Naive thymus-derived CD8-positive, alpha-beta T cell (primary cell): ENCODE measurements around the gene ZC3H18. TPM values are rescaled to one million over a fixed set of nuclear protein-coding genes. Genes with fewer than 3 reads are reported as not detected.

Source experiments
- ATAC-seq, 2 donors: fragments of 150-1000 bp; cut with Tn5 transposase in 1 of 2; sonication (Bioruptor Pico), chemical (Tn5 transposase) in 1 of 2; 1 replicate in 1 of 2; 2 replicates in 1 of 2; pipeline ENCODE4 v1.10.0; 2021; ENCODE audit warnings: mild to moderate bottlenecking in 2 of 2, moderate library complexity in 2 of 2
- POLR2A ChIA-PET: fragments of 350-600 bp; sonication (Branson Sonifier 250); formaldehyde crosslinking; loops from one replicate; lab custom pipeline; 2021; ENCODE audit warnings: antibody characterized with exemption; lab: Charles Lee
- DNase-seq, 10 donors: peaks; one replicate each; pipeline versions ENCODE4 v3.0.0 to v3.0.0-alpha.2; 2020 to 2022
- H3K27ac Mint-ChIP-seq, 10 donors: one replicate each; pipeline ENCODE4 v1.8.0; 2020 to 2022; ENCODE audit warnings: mild to moderate bottlenecking in 10 of 10, mixed read lengths in 10 of 10, moderate library complexity in 4 of 10, inconsistent platforms in 1 of 10
- H3K27me3 Mint-ChIP-seq, 5 donors: one replicate each; pipeline ENCODE4 v1.8.0; 2021 to 2022; ENCODE audit warnings: mixed read lengths in 5 of 5
- H3K36me3 Mint-ChIP-seq, 3 donors: one replicate each; pipeline ENCODE4 v1.8.0; 2020 to 2022; ENCODE audit warnings: mixed read lengths in 3 of 3, mild to moderate bottlenecking in 2 of 3, inconsistent platforms in 1 of 3
- H3K4me1 Mint-ChIP-seq, 4 donors: one replicate each; pipeline ENCODE4 v1.8.0; 2021 to 2022; ENCODE audit warnings: mixed read lengths in 4 of 4
- H3K4me3 Mint-ChIP-seq, 10 donors: one replicate each; pipeline ENCODE4 v1.8.0; 2020 to 2022; ENCODE audit warnings: mild to moderate bottlenecking in 10 of 10, mixed read lengths in 10 of 10, moderate library complexity in 6 of 10, inconsistent platforms in 1 of 10
- H3K9me3 Mint-ChIP-seq, 9 donors: one replicate each; pipeline ENCODE4 v1.8.0; 2020 to 2022; ENCODE audit warnings: mixed read lengths in 9 of 9, mild to moderate bottlenecking in 3 of 9, inconsistent platforms in 1 of 9, moderate library complexity in 1 of 9
- polyA plus RNA-seq, 3 donors: library from polyadenylated mRNA; unstranded; fragments of 300-500 nt; fragmentation: Illumina TruSeq; gene quantifications; one replicate each; pipeline ENCODE4 v1.2.3, GENCODE V29; 2021
- total RNA-seq, 8 experiments: library from RNA in 2 of 8; stranded (reverse) in 2 of 8; gene quantifications; one replicate each; pipeline ENCODE4 v1.2.3 and lab custom pipeline; 2021 to 2026

The ZC3H18 gene
- total and polyA plus RNA-seq, 5 experiments from 2014 or later, result 7.3 to 81.2 (median 25.1) TPM

DNA sequence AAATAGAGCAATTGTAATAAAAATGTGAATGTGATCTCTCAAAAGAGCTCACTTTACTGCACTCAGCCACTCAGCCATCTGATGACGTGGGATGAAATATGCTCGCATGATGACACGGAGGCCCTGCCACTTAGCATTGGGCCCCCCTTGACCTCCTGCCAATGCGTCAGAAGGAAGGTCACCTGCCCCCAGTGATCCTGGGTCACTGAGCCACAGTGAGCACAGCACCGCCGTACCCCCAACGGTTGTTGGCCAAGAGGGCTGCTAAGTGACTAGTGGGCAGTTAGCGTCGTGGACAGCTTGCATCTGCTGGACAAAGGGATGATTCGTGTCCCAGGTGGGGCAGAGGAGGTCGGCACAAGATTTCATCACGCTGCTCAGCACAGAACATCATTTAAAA, 22.9 kb downstream of the ZC3H18 start:
- no peaks in the 10 kb centered on the region for H3K9me3 Mint-ChIP-seq
- no peak overlapping the region for H3K4me3 Mint-ChIP-seq
- POLR2A ChIA-PET, result no interaction called here
- H3K36me3 Mint-ChIP-seq, result peaks cover 5 to 61% (median 5%) of the 10 kb centered on the region in 3 donors
- H3K27ac Mint-ChIP-seq, result peak overlapping the region in 1 of 10 donors; percentile 68
- DNase-seq, result no peak
- no peaks in the 10 kb centered on the region for H3K27me3 Mint-ChIP-seq
- H3K4me1 Mint-ChIP-seq, result peaks cover 9 to 31% (median 13%) of the 10 kb centered on the region in 4 donors
- no peak for ATAC-seq

DNA sequence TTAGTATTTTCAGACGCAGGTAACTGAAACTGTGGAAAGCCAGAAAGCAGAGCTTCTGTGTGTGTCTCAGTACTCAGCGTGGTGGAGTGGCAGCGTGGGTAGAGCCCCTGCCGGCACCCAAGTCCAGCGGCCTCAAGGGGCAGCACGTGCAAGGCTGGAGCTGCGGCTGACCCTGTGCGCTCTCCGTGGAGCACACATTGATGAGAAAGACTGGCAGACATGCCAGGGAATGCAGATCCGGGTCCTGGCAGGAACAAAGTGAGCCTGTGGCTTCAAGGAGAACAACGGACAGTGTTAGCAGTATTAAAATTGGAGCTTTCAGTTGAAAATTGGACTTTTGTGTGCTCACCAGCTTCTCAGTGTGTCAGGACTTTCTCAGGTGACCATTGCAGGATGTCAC, 23.3 kb downstream of the ZC3H18 start:
- Mint-ChIP-seq H3K36me3 (peaks cover 5 to 61% (median 5%) of the 10 kb centered on the region in 3 donors), H3K4me3 (no peak overlapping the region), H3K4me1 (peaks cover 9 to 29% (median 13%) of the 10 kb centered on the region in 4 donors), H3K27ac (peak overlapping the region in 1 of 10 donors; percentile 28), H3K27me3 (no peaks in the 10 kb centered on the region), H3K9me3 (no peaks in the 10 kb centered on the region)
- POLR2A ChIA-PET, result no interaction called here
- DNase-seq (no peak), ATAC-seq (no peak)

DNA sequence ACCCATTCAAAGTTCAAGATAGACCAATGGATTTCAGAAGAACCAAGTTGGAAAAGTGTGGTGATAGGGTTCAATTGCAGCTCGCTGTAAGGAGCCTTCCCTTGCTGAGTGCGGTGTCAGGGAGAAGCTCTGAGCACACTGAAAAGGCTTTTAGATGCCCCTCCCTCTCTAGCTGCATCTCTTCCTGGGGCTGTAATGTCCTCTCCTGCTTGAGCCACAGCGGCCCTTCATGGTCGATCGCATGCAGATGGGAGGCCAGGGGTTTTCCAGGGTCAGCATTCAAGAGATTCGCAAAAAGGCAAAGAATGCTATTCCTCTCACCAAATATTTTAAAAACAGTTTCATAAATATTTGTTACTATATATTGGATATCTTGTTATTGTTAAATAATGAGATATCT, 23.7 kb downstream of the ZC3H18 start:
- ATAC-seq (no peak), DNase-seq (no peak)
- POLR2A ChIA-PET, result no interaction called here
- H3K27ac Mint-ChIP-seq, result peak overlapping the region in 1 of 10 donors; percentile 28
- H3K9me3 Mint-ChIP-seq, result no peaks in the 10 kb centered on the region
- no peak overlapping the region for H3K4me3 Mint-ChIP-seq
- H3K36me3 Mint-ChIP-seq, result peaks cover 4 to 60% (median 5%) of the 10 kb centered on the region in 3 donors
- H3K27me3 Mint-ChIP-seq, result no peaks in the 10 kb centered on the region
- peaks cover 9 to 25% (median 13%) of the 10 kb centered on the region in 4 donors for H3K4me1 Mint-ChIP-seq

DNA sequence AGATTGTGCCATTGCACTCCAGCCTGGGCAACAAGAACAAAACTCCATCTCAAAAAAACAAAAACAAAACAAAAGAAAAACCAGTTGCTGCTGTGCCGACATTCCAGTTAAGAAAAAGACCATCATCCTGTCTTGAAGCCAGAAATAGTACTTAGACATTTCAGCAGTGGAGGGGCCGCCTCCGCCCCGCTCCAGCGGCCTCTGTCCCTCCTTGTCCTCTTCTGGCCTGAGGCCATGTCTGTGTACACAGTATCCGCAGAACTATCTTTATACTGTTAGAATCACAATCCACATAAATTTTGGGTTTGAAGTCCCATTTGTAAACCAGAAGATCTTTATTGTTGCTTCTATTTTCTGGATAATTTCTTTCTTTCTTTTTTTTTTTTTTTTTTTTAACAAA, 24.9 kb downstream of the ZC3H18 start:
- Mint-ChIP-seq H3K4me3 (no peak overlapping the region), H3K27ac (no peak overlapping the region)

DNA sequence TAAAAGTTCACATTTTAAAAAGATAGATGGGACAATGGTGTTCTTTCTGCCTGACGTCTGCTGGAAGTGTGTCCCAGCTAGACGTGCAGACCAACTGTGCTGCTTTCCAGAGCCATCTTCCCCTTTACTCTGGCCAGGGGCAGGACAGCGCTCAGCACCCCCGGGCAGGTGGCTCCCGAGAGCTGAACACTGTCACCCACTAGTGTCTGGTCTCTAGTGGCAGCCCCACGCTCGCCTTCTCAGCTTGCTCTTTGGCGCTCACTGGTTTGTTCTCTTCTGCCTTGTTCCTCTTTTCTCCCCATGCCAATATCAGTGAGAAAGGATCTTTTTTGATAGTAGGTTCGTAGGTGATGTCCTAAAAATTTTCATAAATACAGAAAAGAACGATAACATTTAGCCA, 25.7 kb downstream of the ZC3H18 start:
- H3K4me1 Mint-ChIP-seq, result peaks cover 5 to 17% (median 10%) of the 10 kb centered on the region in 4 donors
- H3K36me3 Mint-ChIP-seq, result peaks cover 0 to 62% (median 7%) of the 10 kb centered on the region in 3 donors
- H3K27me3 Mint-ChIP-seq, result no peaks in the 10 kb centered on the region
- no peak for ATAC-seq
- H3K4me3 Mint-ChIP-seq, result no peak overlapping the region
- H3K9me3 Mint-ChIP-seq, result no peaks in the 10 kb centered on the region
- DNase-seq, result no peak
- POLR2A ChIA-PET, result interaction anchor here (0.7 kb wide), 1 partner anchor 1235 kb away, joined by 4 read pairs; no protein-coding TSS in a partner anchor
- peak overlapping the region in 1 of 10 donors; percentile 22 for H3K27ac Mint-ChIP-seq

More for the DNA sequence above, 24.9 kb downstream of the ZC3H18 start:
- H3K36me3 Mint-ChIP-seq, result peaks cover 0 to 60% (median 7%) of the 10 kb centered on the region in 3 donors
- no peaks in the 10 kb centered on the region for H3K27me3 Mint-ChIP-seq
- no peak for DNase-seq
- H3K9me3 Mint-ChIP-seq, result no peaks in the 10 kb centered on the region
- POLR2A ChIA-PET, result interaction anchor here (0.7 kb wide), 1 partner anchor 1234 kb away, joined by 4 read pairs; no protein-coding TSS in a partner anchor
- ATAC-seq, result no peak
- H3K4me1 Mint-ChIP-seq, result peaks cover 5 to 18% (median 11%) of the 10 kb centered on the region in 4 donors

DNA sequence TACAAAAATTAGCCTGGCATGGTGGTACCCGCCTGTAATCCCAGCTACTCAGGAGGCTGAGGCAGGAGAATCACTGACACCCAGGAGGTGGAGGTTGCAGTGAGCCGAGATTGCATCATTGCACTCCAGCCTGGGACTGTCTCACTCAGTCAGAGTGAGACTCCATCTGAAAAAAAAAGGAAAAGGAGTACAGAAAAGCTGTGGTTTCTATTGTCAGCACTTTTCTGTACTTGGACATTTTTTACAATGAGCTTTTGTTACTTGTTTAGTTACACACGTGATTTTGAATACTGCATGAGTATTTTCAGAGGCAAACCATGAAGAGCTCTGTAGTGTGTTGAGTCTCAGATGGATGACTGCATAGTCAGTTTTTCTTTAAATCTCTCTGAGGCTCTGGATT, 26.3 kb downstream of the ZC3H18 start:
- Mint-ChIP-seq H3K4me3 (no peak overlapping the region), H3K9me3 (no peaks in the 10 kb centered on the region), H3K27me3 (no peaks in the 10 kb centered on the region), H3K27ac (peak overlapping the region in 1 of 10 donors; percentile 53), H3K4me1 (peaks cover 5 to 16% (median 10%) of the 10 kb centered on the region in 4 donors), H3K36me3 (peaks cover 0 to 62% (median 7%) of the 10 kb centered on the region in 3 donors)
- POLR2A ChIA-PET, result no interaction called here
- no peak for ATAC-seq
- DNase-seq, result no peak

DNA sequence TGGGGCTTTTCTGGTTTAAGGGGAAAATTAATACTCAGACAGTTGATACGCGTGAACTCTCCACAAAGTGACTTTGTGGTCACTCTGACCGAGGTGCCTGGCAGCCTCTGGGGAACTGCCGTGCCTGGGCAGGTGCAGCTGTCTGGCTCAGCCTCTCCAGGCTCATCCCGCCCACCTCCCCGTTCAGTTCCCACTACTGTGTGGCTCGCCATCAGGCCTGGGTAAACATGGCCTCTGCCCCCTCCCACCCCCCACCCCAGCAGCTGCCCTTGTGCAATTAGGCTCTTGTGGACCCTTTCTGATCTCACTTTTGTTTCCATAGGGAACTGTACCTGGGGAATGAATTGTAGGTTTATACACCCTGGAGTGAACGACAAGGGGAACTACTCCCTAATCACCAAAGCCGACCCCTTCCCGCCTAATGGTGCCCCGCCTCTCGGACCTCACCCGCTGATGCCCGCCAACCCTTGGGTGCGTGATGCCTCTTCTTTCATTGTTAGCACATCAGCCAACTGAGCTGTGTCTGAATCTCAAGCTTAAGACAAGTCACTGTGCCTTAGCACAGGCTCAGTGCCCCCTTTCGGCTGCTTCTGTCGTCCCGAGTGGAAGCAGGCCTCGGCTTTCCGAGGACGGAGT, 27.8 kb downstream of the ZC3H18 start:
- POLR2A ChIA-PET, result no interaction called here
- Mint-ChIP-seq H3K27ac (peak overlapping the region in 1 of 10 donors; percentile 10), H3K27me3 (no peaks in the 10 kb centered on the region), H3K4me1 (peaks cover 3 to 13% (median 6%) of the 10 kb centered on the region in 4 donors), H3K9me3 (no peaks in the 10 kb centered on the region), H3K4me3 (no peak overlapping the region), H3K36me3 (peaks cover 0 to 65% (median 10%) of the 10 kb centered on the region in 3 donors)
- DNase-seq, result no peak
- no peak for ATAC-seq

DNA sequence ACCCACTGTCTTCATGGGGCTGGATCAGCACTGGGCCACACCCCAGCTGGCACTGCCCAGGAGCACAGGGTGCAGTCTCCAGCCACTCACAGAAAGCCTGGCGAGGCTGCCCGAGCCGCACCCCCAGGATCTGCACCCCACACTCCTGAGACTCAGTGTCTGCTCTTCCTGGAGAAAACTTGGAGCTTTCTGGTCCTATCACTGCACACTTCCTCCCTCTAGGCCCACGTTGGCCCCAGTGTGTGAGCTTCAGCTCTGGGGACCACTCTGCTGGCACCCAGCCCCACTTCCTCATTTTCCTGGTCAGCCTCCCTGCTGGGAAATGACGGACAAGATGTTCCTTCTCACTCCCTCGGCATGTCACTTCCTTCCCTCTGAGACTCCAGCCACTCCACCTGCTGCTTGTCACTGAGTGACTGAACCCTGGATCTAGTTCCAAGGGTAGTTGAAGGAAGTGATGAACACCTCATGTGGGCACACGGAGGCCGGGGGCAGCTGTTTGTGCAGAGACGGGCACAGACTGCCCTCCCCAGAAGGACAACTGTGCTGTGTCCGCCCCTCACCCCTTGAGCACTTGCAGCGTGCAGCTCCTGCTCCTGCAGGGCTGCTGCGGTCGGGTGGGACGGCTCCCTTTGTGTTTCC, 29.0 kb downstream of the ZC3H18 start:
- H3K27me3 Mint-ChIP-seq, result no peaks in the 10 kb centered on the region
- peak overlapping the region in 3 of 10 donors; percentile 41 to 59 (median 48) for H3K27ac Mint-ChIP-seq
- peaks cover 0 to 8% (median 4%) of the 10 kb centered on the region in 4 donors for H3K4me1 Mint-ChIP-seq
- peaks cover 0 to 62% (median 10%) of the 10 kb centered on the region in 3 donors for H3K36me3 Mint-ChIP-seq
- no peak for ATAC-seq
- H3K4me3 Mint-ChIP-seq, result no peak overlapping the region
- no peak for DNase-seq
- H3K9me3 Mint-ChIP-seq, result no peaks in the 10 kb centered on the region
- POLR2A ChIA-PET, result no interaction called here

DNA sequence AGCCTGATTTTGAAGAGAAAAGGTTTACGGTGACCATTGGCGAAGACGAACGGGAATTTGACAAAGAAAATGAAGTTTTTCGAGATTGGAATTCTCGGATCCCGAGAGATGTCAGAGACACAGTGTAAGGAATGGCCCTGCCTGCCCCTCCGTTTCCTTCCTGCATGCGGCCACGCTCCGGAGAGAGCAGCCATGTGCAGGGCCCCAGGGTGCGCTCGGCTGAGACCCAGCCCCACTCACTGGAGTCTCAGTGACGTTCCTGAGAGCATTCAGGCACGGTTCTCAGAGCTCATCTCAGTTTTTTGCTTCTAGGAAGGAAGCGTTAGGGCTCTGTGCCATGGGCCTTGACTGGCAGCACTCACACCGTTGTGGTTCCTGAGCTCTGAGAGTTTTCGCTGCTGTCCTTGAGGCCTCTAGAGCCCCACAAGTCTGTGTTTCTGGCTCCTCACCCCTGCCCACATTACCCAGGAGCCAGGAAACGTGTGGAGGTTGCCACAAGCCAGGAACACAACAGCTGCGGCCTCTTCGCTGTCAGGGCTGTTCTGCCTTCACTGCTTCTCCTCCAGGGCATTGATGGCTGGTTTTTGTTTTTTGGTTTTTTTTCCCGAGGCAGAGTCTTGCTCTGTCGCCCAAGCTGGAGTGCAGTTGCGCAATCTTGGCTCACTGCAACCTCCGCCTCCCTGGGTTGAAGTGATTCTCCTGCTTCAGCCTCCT, 29.8 kb downstream of the ZC3H18 start:
- H3K27me3 Mint-ChIP-seq, result no peaks in the 10 kb centered on the region
- no peak overlapping the region for H3K27ac Mint-ChIP-seq
- H3K4me3 Mint-ChIP-seq, result no peak overlapping the region
- H3K9me3 Mint-ChIP-seq, result no peaks in the 10 kb centered on the region
- peaks cover 0 to 65% (median 10%) of the 10 kb centered on the region in 3 donors for H3K36me3 Mint-ChIP-seq
- no peak for DNase-seq
- peaks cover 0 to 8% (median 4%) of the 10 kb centered on the region in 4 donors for H3K4me1 Mint-ChIP-seq
- ATAC-seq, result no peak
- POLR2A ChIA-PET, result no interaction called here

DNA sequence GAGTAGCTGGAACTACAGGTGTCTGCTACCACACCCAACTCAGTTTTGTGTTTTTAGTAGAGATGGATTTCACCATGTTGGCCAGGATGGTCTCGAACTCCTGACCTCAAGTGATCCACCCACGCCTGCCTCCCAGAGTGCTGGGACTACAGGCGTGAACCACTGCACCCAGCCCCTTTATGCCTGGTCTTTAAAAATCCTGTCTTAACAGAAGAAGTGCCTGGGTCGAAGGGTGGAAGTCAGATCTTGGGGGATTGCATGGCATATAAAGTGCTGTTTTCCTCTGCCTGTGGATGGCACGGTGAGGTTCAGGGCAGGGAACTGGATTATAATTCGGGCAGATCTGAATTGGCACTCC, 30.3 kb downstream of the ZC3H18 start:
- H3K27ac Mint-ChIP-seq, result no peak overlapping the region
- no peaks in the 10 kb centered on the region for H3K27me3 Mint-ChIP-seq
- H3K36me3 Mint-ChIP-seq, result peaks cover 0 to 66% (median 10%) of the 10 kb centered on the region in 3 donors
- H3K4me1 Mint-ChIP-seq, result peaks cover 0 to 6% (median 4%) of the 10 kb centered on the region in 4 donors
- ATAC-seq, result no peak
- H3K4me3 Mint-ChIP-seq, result no peak overlapping the region
- DNase-seq, result no peak
- no peaks in the 10 kb centered on the region for H3K9me3 Mint-ChIP-seq
- POLR2A ChIA-PET, result no interaction called here

DNA sequence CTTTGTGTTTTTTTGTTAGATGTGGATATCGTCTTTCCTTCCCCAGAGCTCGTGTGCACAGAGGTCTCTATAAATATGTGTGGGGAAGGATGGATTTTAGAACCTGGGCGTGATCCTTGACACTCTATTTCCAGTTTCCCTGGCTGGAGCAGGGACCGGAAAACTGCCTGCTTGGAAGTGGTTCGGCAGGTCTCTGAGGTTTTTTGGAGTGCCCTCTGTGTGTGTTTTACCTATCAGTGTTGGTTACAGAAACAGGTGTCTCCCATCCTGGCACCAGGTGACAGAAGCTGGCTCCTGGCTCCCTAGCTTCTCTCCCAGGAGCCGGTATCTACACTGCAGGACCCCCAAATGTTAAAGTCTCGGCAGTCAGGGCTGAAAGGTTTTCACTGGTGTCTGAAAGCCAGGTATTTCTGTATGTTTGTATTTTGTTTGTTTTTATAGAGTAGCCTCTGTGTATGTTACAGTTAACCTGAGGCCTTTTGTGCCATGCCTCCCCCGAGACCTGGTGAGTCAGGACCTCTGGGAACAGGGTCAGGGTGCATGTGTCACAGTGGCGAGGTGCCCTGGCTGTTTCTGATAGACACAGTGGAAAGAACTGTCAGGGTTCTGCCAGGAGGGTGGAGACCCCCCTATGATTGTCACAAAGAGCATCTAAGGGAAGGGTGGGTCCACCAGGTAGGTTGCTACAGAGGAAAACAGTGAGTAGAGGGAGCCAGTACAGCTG, 31.3 kb downstream of the ZC3H18 start:
- H3K9me3 Mint-ChIP-seq, result no peaks in the 10 kb centered on the region
- no peak for DNase-seq
- H3K4me1 Mint-ChIP-seq, result peaks cover 0 to 3% (median 2%) of the 10 kb centered on the region in 4 donors
- ATAC-seq, result no peak
- peak overlapping the region in 2 of 10 donors; percentile 40 to 79 for H3K27ac Mint-ChIP-seq
- no peaks in the 10 kb centered on the region for H3K27me3 Mint-ChIP-seq
- POLR2A ChIA-PET, result no interaction called here
- peaks cover 0 to 68% (median 10%) of the 10 kb centered on the region in 3 donors for H3K36me3 Mint-ChIP-seq
- no peak overlapping the region for H3K4me3 Mint-ChIP-seq

DNA sequence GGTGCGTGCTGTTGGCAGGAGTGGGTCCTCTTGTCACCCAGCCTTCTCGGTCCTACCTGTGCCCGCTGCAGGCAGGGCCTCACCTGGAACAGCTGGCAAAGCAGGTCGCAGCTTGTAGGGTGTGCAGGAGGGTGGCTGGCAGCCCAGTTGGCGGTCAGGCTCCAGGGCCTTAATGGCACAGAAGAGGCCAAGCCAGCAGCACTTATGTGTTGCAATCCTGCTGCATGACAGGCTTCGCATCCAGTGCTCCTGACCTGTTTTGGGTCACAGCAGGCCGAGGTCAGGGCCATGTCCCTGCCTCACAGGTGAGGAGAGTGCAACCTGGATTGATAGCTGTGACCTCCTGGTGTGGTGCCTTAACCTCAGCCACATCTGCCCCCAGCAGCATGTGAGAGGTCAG, 31.9 kb downstream of the ZC3H18 start:
- Mint-ChIP-seq H3K4me1 (peaks cover 0 to 3% (median 3%) of the 10 kb centered on the region in 4 donors), H3K27ac (peak overlapping the region in 1 of 10 donors; percentile 79), H3K9me3 (no peaks in the 10 kb centered on the region), H3K36me3 (peaks cover 0 to 72% (median 10%) of the 10 kb centered on the region in 3 donors), H3K27me3 (no peaks in the 10 kb centered on the region), H3K4me3 (no peak overlapping the region)
- POLR2A ChIA-PET, result no interaction called here
- ATAC-seq (no peak), DNase-seq (no peak)
